SK-N-MC (cell line): Measurements from ENCODE around the gene LINC00632.

ENCODE experiments used
- EZH2 ChIP-seq: fragments of 200-600 bp; sonication (generic); IDR thresholded peaks from one replicate; pipeline ENCODE4 v1.6.1; 2017; ENCODE audit warnings: antibody characterized with exemption
- FOXP2 ChIP-seq: optimal IDR thresholded peaks from 2 replicates; pipeline ENCODE3; 2011; ENCODE audit warnings: mild to moderate bottlenecking, moderate library complexity; ENCODE audit not compliant: insufficient read depth; ENCODE audit errors: extremely low read length, control extremely low read depth
- POLR2AphosphoS5 ChIP-seq: IDR thresholded peaks from 2 replicates; pipeline ENCODE4 v1.6.1; 2012; ENCODE audit warnings: mild to moderate bottlenecking, low read depth, low read length, borderline replicate concordance

DNA sequence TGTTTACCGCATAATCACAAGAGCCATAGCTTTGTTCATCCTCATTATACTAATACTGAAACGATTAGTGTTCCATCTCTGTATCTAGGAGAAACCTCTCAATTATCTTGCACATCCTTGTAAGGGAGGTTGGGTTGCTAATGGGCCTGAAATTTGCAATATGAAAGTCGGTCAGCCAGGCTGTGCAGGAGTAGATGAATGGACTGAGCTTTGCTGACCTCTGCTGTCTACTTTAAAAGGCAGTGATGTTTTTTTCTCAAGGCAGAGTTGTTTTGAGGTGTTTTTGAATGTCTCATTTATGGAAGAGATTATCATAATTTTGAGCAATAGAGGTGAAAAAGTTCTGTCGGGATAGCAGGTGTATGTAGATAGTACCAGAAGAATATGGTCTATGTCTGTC, 47.9 kb upstream of the LINC00632 start:
- TF ChIP-seq POLR2AphosphoS5 (no peak), EZH2 (no peak), FOXP2 (no peak)
